Psoas muscle (tissue), 8 donors: ENCODE results near the gene PSMC3. TPM values are rescaled to one million over a fixed set of nuclear protein-coding genes. Genes with fewer than 3 reads are reported as not detected.

Experiments
- ATAC-seq, 4 donors: fragments of 200-7000 bp; cut with Tn5 transposase; one replicate each; pipeline ENCODE4 v1.9.1; 2020; ENCODE audit warnings: moderate library complexity in 3 of 4, mild to moderate bottlenecking in 2 of 4
- DNase-seq, 2 donors: peaks; one replicate each; pipeline ENCODE4 v3.0.0-alpha.2; 2020
- H3K27ac ChIP-seq: fragments of 200-600 bp; one replicate; pipeline ENCODE4 v1.8.0; 2022
- H3K27me3 ChIP-seq, 3 donors: fragments of 200-600 bp in 1 of 3; one replicate each; pipeline versions ENCODE4 v1.6.1 to v1.8.0; 2013 to 2022; ENCODE audit warnings: low read length in 2 of 3, mild to moderate bottlenecking in 2 of 3, moderate library complexity in 1 of 3; ENCODE audit not compliant: insufficient read depth in 3 of 3
- H3K36me3 ChIP-seq, 2 donors: fragments of 200-600 bp in 1 of 2; one replicate each; pipeline versions ENCODE4 v1.6.1 to v1.8.0; 2013 to 2022; ENCODE audit warnings: low read depth in 1 of 2, mild to moderate bottlenecking in 1 of 2, moderate library complexity in 1 of 2; ENCODE audit not compliant: insufficient read depth in 1 of 2
- H3K4me1 ChIP-seq: fragments of 200-600 bp; one replicate; pipeline ENCODE4 v1.8.0; 2022
- H3K4me3 ChIP-seq: fragments of 200-600 bp; one replicate; pipeline ENCODE4 v1.8.0; 2022; ENCODE audit warnings: mild to moderate bottlenecking
- H3K9me3 ChIP-seq: fragments of 200-600 bp; one replicate; pipeline ENCODE4 v1.8.0; 2022
- CTCF ChIP-seq: fragments of 200-600 bp; IDR thresholded peaks from one replicate; pipeline ENCODE4 v1.8.0; 2022; ENCODE audit warnings: antibody characterized with exemption
- WGBS, 3 donors: extraction: QIAGEN DNeasy Blood & Tissue Kit; methylation state at CpG; one replicate each; pipeline versions ENCODE4 v1.1.6 to v1.1.7; 2013; 5-methylcytosine and 5-hydroxymethylcytosine counted together
- intact Hi-C, 2 donors: fragments of 100-400 bp; cut with DNase I; formaldehyde crosslinking; loops; one replicate each; pipeline versions ENCODE4 v1.11.0 to v1.14.2; 2022
- polyA plus RNA-seq, 3 donors: library from polyadenylated mRNA; stranded (reverse); fragments of 200-250 nt; gene quantifications; one replicate each; pipeline ENCODE4 v1.2.3, GENCODE V29; 2013
- total RNA-seq, 4 donors: library from RNA; stranded (reverse); fragmentation: NEBNext Ultra II Directional in 2 of 4; extraction: Animal tissue kit (Norgen Biotek cat#: 25700) in 2 of 4; gene quantifications; one replicate each; pipeline versions ENCODE4 v1.2.1 to v1.2.4, GENCODE V29; 2021 to 2023
- donor health status: healthy with polysubstance abuse.
- donor health status: DM: no; HTN: no; CAD: no; lungs with moderate emphysema.
- donor health status: Bipolar disorder and iron deficiency.
- donor health status: healthy.
- donor health status: DM: yes; HTN: yes; CAD: no.
- donor health status: DM: no; HTN: no; CAD: no.
- donor health status: DM: no; HTN: no; CAD: no.
- donor health status: DM: yes; HTN: yes; CAD: no.

PSMC3 gene
- total and polyA plus RNA-seq, 7 donors: 141 to 346 (median 255) TPM

GRCh38 chr11:47375020-47375419, 51.2 kb downstream of the PSMC3 start:
- intact Hi-C loops: loop anchor here in 1 of 2 donors (2.0 kb wide), 1 partner anchor 80 kb away; no protein-coding TSS in a partner anchor
- no peaks in the 10 kb centered on the region for H3K27me3 ChIP-seq
- H3K36me3 ChIP-seq: no peaks in the 10 kb centered on the region
- H3K4me3 ChIP-seq: peak overlapping the region; percentile 30
- TF ChIP-seq CTCF: no peak
- DNase-seq (no peak), ATAC-seq (no peak)
- H3K9me3 ChIP-seq: no peaks in the 10 kb centered on the region
- no peaks in the 10 kb centered on the region for H3K4me1 ChIP-seq
- WGBS, 3 donors: 73 to 78% (median 77%) methylated on average over 8 of the region's 8 CpGs
- no peak overlapping the region for H3K27ac ChIP-seq

- TF ChIP-seq CTCF: no peak
- Histone ChIP-seq H3K27me3 (no peaks in the 10 kb centered on the region), H3K9me3 (no peaks in the 10 kb centered on the region), H3K4me3 (peak overlapping the region; percentile 7), H3K36me3 (no peaks in the 10 kb centered on the region), H3K4me1 (no peaks in the 10 kb centered on the region), H3K27ac (no peak overlapping the region)
- no peak for DNase-seq
- WGBS, 3 donors: 81 to 92% (median 82%) methylated on average over 5 of the region's 5 CpGs
- ATAC-seq: peak in 1 of 4 donors; percentile 4
- intact Hi-C loops: loop anchor here (1.0 to 5.0 kb wide), 4 partner anchors 33 to 80 kb away; partner anchors contain the start of gene SLC39A13 (in 2 of the 2)
These were observed 51.6 kb downstream of the PSMC3 start for GRCh38 chr11:47374720-47375019.

GRCh38 chr11:47373876-47374719, 52.1 kb downstream of the PSMC3 start:
- peak; percentile 92 for TF ChIP-seq CTCF
- Histone ChIP-seq H3K36me3 (no peaks in the 10 kb centered on the region), H3K27me3 (no peaks in the 10 kb centered on the region), H3K4me1 (no peaks in the 10 kb centered on the region), H3K9me3 (no peaks in the 10 kb centered on the region), H3K4me3 (peak overlapping the region; percentile 11), H3K27ac (no peak overlapping the region)
- intact Hi-C loops: loop anchor here (1.0 to 5.0 kb wide), 4 partner anchors 33 to 81 kb away; partner anchors contain the start of gene SLC39A13 (in 2 of the 2)
- DNase-seq (peak; percentile 87 to 92), ATAC-seq (peak; percentile 89 to 96 (median 92))
- 43 to 48% (median 43%) methylated on average over 19 of the region's 19 CpGs for WGBS, 3 donors

GRCh38 chr11:47372422-47372821, 53.8 kb downstream of the PSMC3 start:
- ATAC-seq (no peak), DNase-seq (no peak)
- Histone ChIP-seq H3K27me3 (no peaks in the 10 kb centered on the region), H3K27ac (no peak overlapping the region), H3K36me3 (no peaks in the 10 kb centered on the region), H3K9me3 (no peaks in the 10 kb centered on the region), H3K4me3 (no peak overlapping the region), H3K4me1 (no peaks in the 10 kb centered on the region)
- intact Hi-C loops: loop anchor here in 1 of 2 donors (5.0 kb wide), 1 partner anchor 35 kb away; the partner anchor contains the start of gene SLC39A13
- TF ChIP-seq CTCF: no peak
- 72 to 78% (median 77%) methylated on average over 7 of the region's 7 CpGs for WGBS, 3 donors
